ENCODE measurements around the gene CDRT15.
"Not testable (repeated sequence)": the region's sequence is repeated elsewhere in the genome, so short reads cannot be mapped to it uniquely, and the experiment has no call there.

CDRT15 gene

GRCh38 chr17:14198575-14198974, 38.1 kb downstream of the CDRT15 start:
- DNase-seq (ENCODE audit: low read depth), result no peak
- no peak for TF ChIP-seq CTCF (conservative IDR thresholded peaks at IDR 0.05; ENCODE audit: control insufficient read depth, insufficient read depth, low read depth, low read length)

GRCh38 chr17:14198013-14198412, 38.6 kb downstream of the CDRT15 start:
- no peak overlapping the region for H3K4me3 ChIP-seq (ENCODE audit: control insufficient read depth, low read depth, low read length)
- TF ChIP-seq CTCF (conservative IDR thresholded peaks at IDR 0.05; ENCODE audit: control insufficient read depth, insufficient read depth, low read depth, low read length), result no peak

More at GRCh38 chr17:14198575-14198974, 38.1 kb downstream of the CDRT15 start:
- H3K4me3 ChIP-seq (ENCODE audit: control insufficient read depth, low read depth, low read length), result no peak overlapping the region

GRCh38 chr17:14197586-14197985, 39.1 kb downstream of the CDRT15 start:
- no peak overlapping the region for H3K4me3 ChIP-seq (ENCODE audit: control insufficient read depth, low read depth, low read length)
- no peak for DNase-seq (ENCODE audit: low read depth)

More at GRCh38 chr17:14198013-14198412, 38.6 kb downstream of the CDRT15 start:
- DNase-seq (ENCODE audit: low read depth), result no peak

GRCh38 chr17:14197057-14197456, 39.6 kb downstream of the CDRT15 start:
- no peak for DNase-seq (ENCODE audit: low read depth)
- H3K4me3 ChIP-seq (ENCODE audit: control insufficient read depth, low read depth, low read length), result no peak overlapping the region
- TF ChIP-seq CTCF (conservative IDR thresholded peaks at IDR 0.05; ENCODE audit: control insufficient read depth, insufficient read depth, low read depth, low read length), result no peak

More at GRCh38 chr17:14197586-14197985, 39.1 kb downstream of the CDRT15 start:
- no peak for TF ChIP-seq CTCF (conservative IDR thresholded peaks at IDR 0.05; ENCODE audit: control insufficient read depth, insufficient read depth, low read depth, low read length)

- TF ChIP-seq CTCF (conservative IDR thresholded peaks at IDR 0.05; ENCODE audit: control insufficient read depth, insufficient read depth, low read depth, low read length), result peak; percentile 7
- DNase-seq (ENCODE audit: low read depth), result no peak
- H3K4me3 ChIP-seq (ENCODE audit: control insufficient read depth, low read depth, low read length), result no peak overlapping the region
Observed at GRCh38 chr17:14196377-14196997, 40.2 kb downstream of the CDRT15 start.

GRCh38 chr17:14192636-14193344, 43.9 kb downstream of the CDRT15 start:
- H3K4me3 ChIP-seq (ENCODE audit: control insufficient read depth, low read depth, low read length); DNase-seq (ENCODE audit: low read depth): not testable (repeated sequence)

- not testable (repeated sequence) for DNase-seq (ENCODE audit: low read depth); H3K4me3 ChIP-seq (ENCODE audit: control insufficient read depth, low read depth, low read length)
Observed at GRCh38 chr17:14192039-14192438, 44.6 kb downstream of the CDRT15 start.

GRCh38 chr17:14191469-14191868, 45.2 kb downstream of the CDRT15 start:
- DNase-seq (ENCODE audit: low read depth); H3K4me3 ChIP-seq (ENCODE audit: control insufficient read depth, low read depth, low read length): not testable (repeated sequence)

GRCh38 chr17:14190774-14191173, 45.9 kb downstream of the CDRT15 start:
- H3K4me3 ChIP-seq (ENCODE audit: control insufficient read depth, low read depth, low read length); DNase-seq (ENCODE audit: low read depth): not testable (repeated sequence)

GRCh38 chr17:14186443-14186842, 50.2 kb downstream of the CDRT15 start:
- DNase-seq (ENCODE audit: low read depth); H3K4me3 ChIP-seq (ENCODE audit: control insufficient read depth, low read depth, low read length): not testable (repeated sequence)

All from fibroblast of mammary gland (primary cell).